ENCODE results near the gene PTS.

PTS gene

DNA sequence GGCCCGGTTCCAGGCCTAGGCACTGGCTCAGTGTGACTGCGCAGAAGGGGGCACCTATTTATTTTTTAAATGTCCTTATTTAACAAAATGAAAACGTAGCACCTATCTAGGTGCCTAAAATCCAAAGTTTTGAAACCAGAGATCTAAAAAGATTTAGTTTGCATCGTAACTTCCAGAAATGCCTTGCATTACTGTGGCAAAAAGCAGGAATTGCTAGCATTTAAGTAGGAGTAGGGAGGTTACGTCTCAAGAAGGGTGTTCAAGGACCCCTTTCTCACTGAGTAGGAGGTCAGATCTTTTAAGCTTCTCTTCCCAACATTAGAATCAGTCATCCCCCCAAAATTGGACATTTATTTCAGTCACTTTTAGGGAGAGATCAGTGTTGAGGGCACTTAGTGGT, 42.2 kb downstream of the PTS start:
- H3K4me3 ChIP-seq (ENCODE audit: low read depth, low read length), result no peak overlapping the region
- TF ChIP-seq, protein P1, sequence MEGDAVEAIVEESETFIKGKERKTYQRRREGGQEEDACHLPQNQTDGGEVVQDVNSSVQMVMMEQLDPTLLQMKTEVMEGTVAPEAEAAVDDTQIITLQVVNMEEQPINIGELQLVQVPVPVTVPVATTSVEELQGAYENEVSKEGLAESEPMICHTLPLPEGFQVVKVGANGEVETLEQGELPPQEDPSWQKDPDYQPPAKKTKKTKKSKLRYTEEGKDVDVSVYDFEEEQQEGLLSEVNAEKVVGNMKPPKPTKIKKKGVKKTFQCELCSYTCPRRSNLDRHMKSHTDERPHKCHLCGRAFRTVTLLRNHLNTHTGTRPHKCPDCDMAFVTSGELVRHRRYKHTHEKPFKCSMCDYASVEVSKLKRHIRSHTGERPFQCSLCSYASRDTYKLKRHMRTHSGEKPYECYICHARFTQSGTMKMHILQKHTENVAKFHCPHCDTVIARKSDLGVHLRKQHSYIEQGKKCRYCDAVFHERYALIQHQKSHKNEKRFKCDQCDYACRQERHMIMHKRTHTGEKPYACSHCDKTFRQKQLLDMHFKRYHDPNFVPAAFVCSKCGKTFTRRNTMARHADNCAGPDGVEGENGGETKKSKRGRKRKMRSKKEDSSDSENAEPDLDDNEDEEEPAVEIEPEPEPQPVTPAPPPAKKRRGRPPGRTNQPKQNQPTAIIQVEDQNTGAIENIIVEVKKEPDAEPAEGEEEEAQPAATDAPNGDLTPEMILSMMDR (conservative IDR thresholded peaks at IDR 0.05; ENCODE audit: low read depth, low read length), result no peak
- no peak for DNase-seq (ENCODE audit: low read depth)

DNA sequence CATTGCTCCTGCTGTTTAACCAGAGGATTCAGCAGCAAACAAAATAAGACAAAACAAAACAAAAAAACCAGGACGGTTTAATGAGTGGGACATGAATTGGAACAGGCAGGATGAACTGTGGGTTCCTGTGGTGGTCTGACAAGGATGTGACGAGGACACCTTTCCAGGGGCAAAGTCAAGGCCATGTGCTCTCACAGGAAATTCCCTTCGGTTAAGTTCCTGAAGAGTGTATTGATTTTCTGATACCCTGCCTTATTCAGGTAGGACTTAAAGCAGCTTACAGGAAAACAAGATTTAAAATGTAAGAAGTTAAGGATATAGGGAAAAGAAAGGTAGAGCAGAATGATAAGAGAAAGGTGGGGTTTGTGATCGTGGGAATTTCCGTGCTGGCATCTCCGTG, 42.9 kb downstream of the PTS start:
- no peak overlapping the region for H3K4me3 ChIP-seq (ENCODE audit: low read depth, low read length)
- TF ChIP-seq, protein P1 (conservative IDR thresholded peaks at IDR 0.05; ENCODE audit: low read depth, low read length), result no peak
- no peak for DNase-seq (ENCODE audit: low read depth)

- TF ChIP-seq, protein P1 (conservative IDR thresholded peaks at IDR 0.05; ENCODE audit: low read depth, low read length), result no peak
- no peak for DNase-seq (ENCODE audit: low read depth)
- no peak overlapping the region for H3K4me3 ChIP-seq (ENCODE audit: low read depth, low read length)
Observed at GRCh38 chr11:112270551-112271180, 44.4 kb downstream of the PTS start.

DNA sequence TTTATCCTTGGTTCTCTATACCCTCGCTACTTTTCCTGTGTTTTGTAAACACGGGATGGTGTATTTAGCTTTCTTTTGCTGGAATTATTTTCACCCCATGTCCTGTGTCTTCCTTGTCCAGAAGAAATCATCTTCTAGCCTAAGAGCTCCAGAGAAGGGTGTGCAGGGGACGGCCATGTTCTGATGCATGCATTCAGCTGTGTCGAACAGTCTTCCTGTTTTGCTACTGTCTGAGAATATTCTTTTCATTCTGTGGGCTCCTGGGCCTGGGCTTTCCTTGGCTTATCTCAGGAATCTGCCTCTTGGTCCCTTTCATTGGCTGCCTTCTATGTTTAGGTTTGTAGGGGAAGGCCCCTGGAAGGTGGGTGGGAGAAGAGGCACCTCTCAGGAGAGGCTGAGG, 45.0 kb downstream of the PTS start:
- TF ChIP-seq, protein P1 (conservative IDR thresholded peaks at IDR 0.05; ENCODE audit: low read depth, low read length), result no peak
- H3K4me3 ChIP-seq (ENCODE audit: low read depth, low read length), result no peak overlapping the region
- DNase-seq (ENCODE audit: low read depth), result no peak

DNA sequence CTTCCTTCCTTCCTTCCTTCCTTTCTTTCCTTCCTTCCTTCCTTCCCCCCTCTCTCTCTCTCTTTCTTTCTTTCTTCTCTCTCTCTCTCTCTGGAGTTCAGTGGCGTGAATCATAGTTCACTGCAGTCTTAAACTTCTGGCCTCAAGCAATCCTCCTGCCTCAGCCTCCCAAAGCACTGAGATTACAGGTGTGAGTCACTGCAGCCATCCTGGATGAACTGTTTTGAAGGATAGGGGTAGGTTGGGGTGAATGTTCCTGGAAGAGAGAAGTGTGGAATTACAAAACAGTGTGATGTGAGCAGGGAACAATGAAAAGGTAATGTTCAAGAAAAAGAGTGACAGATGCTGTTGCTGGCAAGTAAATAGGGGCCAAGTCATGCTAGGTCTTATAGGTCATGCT, 46.8 kb downstream of the PTS start:
- DNase-seq (ENCODE audit: low read depth), result no peak
- no peak overlapping the region for H3K4me3 ChIP-seq (ENCODE audit: low read depth, low read length)
- TF ChIP-seq, protein P1 (conservative IDR thresholded peaks at IDR 0.05; ENCODE audit: low read depth, low read length), result no peak

GRCh38 chr11:112274007-112274783, 48.0 kb downstream of the PTS start:
- no peak overlapping the region for H3K4me3 ChIP-seq (ENCODE audit: low read depth, low read length)
- TF ChIP-seq, protein P1 (conservative IDR thresholded peaks at IDR 0.05; ENCODE audit: low read depth, low read length), result no peak
- DNase-seq (ENCODE audit: low read depth), result no peak

- H3K4me3 ChIP-seq (ENCODE audit: low read depth, low read length), result no peak overlapping the region
- TF ChIP-seq, protein P1 (conservative IDR thresholded peaks at IDR 0.05; ENCODE audit: low read depth, low read length), result no peak
- no peak for DNase-seq (ENCODE audit: low read depth)
Observed at GRCh38 chr11:112277029-112277428, 50.8 kb downstream of the PTS start.

Measured in choroid plexus epithelial cell (primary cell).